ENCODE data around the gene FGFR1OP2.

The FGFR1OP2 gene

GRCh38 chr12:27009881-27010301 lies 71.6 kb downstream of the FGFR1OP2 start:
- no peak overlapping the region for H3K14ac ChIP-seq (ENCODE audit: low read length)
- peaks cover 2% of the 10 kb centered on the region for H3K79me1 ChIP-seq (ENCODE audit: low read length)
- DNase-seq, result peak; percentile 66 to 96
- H4K12ac ChIP-seq (ENCODE audit: low read depth, low read length), result no peak overlapping the region
- no peaks in the 10 kb centered on the region for H3K79me2 ChIP-seq (ENCODE audit: control insufficient read depth, insufficient read depth, low read length, poor library complexity)
- no peak overlapping the region for H2AK5ac ChIP-seq (ENCODE audit: low read length)
- H4K91ac ChIP-seq (ENCODE audit: low read depth, low read length), result no peak overlapping the region
- no peak overlapping the region for H2AFZ ChIP-seq (ENCODE audit: insufficient read depth, low read length, poor library complexity)
- H3K4me1 ChIP-seq (ENCODE audit: control insufficient read depth in 1 of 2, insufficient read depth in 2 of 2, low read length in 2 of 2), result peaks cover 2 to 4% of the 10 kb centered on the region in 2 experiments
- no peak overlapping the region for H2BK12ac ChIP-seq (ENCODE audit: low read length)
- no peak overlapping the region for H3K27ac ChIP-seq (ENCODE audit: low read depth, low read length)
- H3K23ac ChIP-seq (ENCODE audit: low read length), result no peak overlapping the region
- no peak overlapping the region for H2BK5ac ChIP-seq (ENCODE audit: low read depth, low read length, poor library complexity)
- no peak overlapping the region for H3K4me2 ChIP-seq (ENCODE audit: low read length)
- no peak overlapping the region for H3K18ac ChIP-seq (ENCODE audit: low read length)
- H3K9me3 ChIP-seq (ENCODE audit: insufficient read depth, low read depth, low read length), result no peaks in the 10 kb centered on the region
- H3K27me3 ChIP-seq (ENCODE audit: insufficient read depth, low read length), result no peaks in the 10 kb centered on the region
- no peaks in the 10 kb centered on the region for H3K36me3 ChIP-seq (ENCODE audit: control insufficient read depth in 1 of 2, insufficient read depth in 2 of 2, low read length in 2 of 2)
- H4K8ac ChIP-seq (ENCODE audit: low read depth, low read length), result no peak overlapping the region
- no peak overlapping the region for H2BK120ac ChIP-seq (ENCODE audit: insufficient read depth, low read length, poor library complexity)
- H3K4me3 ChIP-seq (ENCODE audit: low read depth, low read length), result no peak overlapping the region
- no peak overlapping the region for H3K4ac ChIP-seq (ENCODE audit: low read depth, low read length)
- no peak overlapping the region for H3K9ac ChIP-seq (ENCODE audit: low read length)
- no CpG with 5 or more reads among the region's 1 CpG for WGBS (ENCODE audit: extremely low coverage, insufficient coverage, insufficient read length)

GRCh38 chr12:27012239-27012981 lies 74.1 kb downstream of the FGFR1OP2 start:
- Histone ChIP-seq H2BK12ac (ENCODE audit: low read length) (no peak overlapping the region), H4K91ac (ENCODE audit: low read depth, low read length) (peak overlapping the region; percentile 24), H2BK120ac (ENCODE audit: insufficient read depth, low read length, poor library complexity) (no peak overlapping the region), H3K79me1 (ENCODE audit: low read length) (peaks cover 2% of the 10 kb centered on the region), H3K27me3 (ENCODE audit: insufficient read depth, low read length) (no peaks in the 10 kb centered on the region), H3K9ac (ENCODE audit: low read length) (no peak overlapping the region), H3K79me2 (ENCODE audit: control insufficient read depth, insufficient read depth, low read length, poor library complexity) (no peaks in the 10 kb centered on the region), H3K14ac (ENCODE audit: low read length) (no peak overlapping the region), H3K4me3 (ENCODE audit: low read depth, low read length) (no peak overlapping the region), H3K18ac (ENCODE audit: low read length) (no peak overlapping the region), H3K36me3 (ENCODE audit: control insufficient read depth in 1 of 2, insufficient read depth in 2 of 2, low read length in 2 of 2) (no peaks in the 10 kb centered on the region), H2AFZ (ENCODE audit: insufficient read depth, low read length, poor library complexity) (no peak overlapping the region), H2BK5ac (ENCODE audit: low read depth, low read length, poor library complexity) (no peak overlapping the region), H3K4me1 (ENCODE audit: control insufficient read depth in 1 of 2, insufficient read depth in 2 of 2, low read length in 2 of 2) (peaks cover 2 to 4% of the 10 kb centered on the region in 2 experiments), H3K9me3 (ENCODE audit: insufficient read depth, low read depth, low read length) (no peaks in the 10 kb centered on the region), H3K4ac (ENCODE audit: low read depth, low read length) (no peak overlapping the region), H3K4me2 (ENCODE audit: low read length) (no peak overlapping the region), H2AK5ac (ENCODE audit: low read length) (no peak overlapping the region), H3K23ac (ENCODE audit: low read length) (no peak overlapping the region), H4K12ac (ENCODE audit: low read depth, low read length) (no peak overlapping the region), H4K8ac (ENCODE audit: low read depth, low read length) (no peak overlapping the region), H3K27ac (ENCODE audit: low read depth, low read length) (no peak overlapping the region)
- WGBS (ENCODE audit: extremely low coverage, insufficient coverage, insufficient read length), result no CpG with 5 or more reads among the region's 14 CpGs
- peak in 1 of 2 donors; percentile 22 for DNase-seq

- Histone ChIP-seq H4K91ac (ENCODE audit: low read depth, low read length) (no peak overlapping the region), H3K79me1 (ENCODE audit: low read length) (peaks cover 2% of the 10 kb centered on the region)
- DNase-seq, result no peak
These were observed 74.6 kb downstream of the FGFR1OP2 start for GRCh38 chr12:27012982-27013255.

GRCh38 chr12:27013611-27014084 lies 75.4 kb downstream of the FGFR1OP2 start:
- H2BK120ac ChIP-seq (ENCODE audit: insufficient read depth, low read length, poor library complexity), result peak overlapping the region; percentile 4
- H3K36me3 ChIP-seq (ENCODE audit: control insufficient read depth in 1 of 2, insufficient read depth in 2 of 2, low read length in 2 of 2), result no peaks in the 10 kb centered on the region
- peak overlapping the region; percentile 38 for H2BK12ac ChIP-seq (ENCODE audit: low read length)
- peak overlapping the region; percentile 14 for H4K12ac ChIP-seq (ENCODE audit: low read depth, low read length)
- WGBS (ENCODE audit: extremely low coverage, insufficient coverage, insufficient read length), result no CpG with 5 or more reads among the region's 13 CpGs
- peak overlapping the region; percentile 4 for H3K4ac ChIP-seq (ENCODE audit: low read depth, low read length)
- H4K91ac ChIP-seq (ENCODE audit: low read depth, low read length), result peak overlapping the region; percentile 15
- H2AK5ac ChIP-seq (ENCODE audit: low read length), result no peak overlapping the region
- peak overlapping the region; percentile 38 for H3K27ac ChIP-seq (ENCODE audit: low read depth, low read length)
- no peaks in the 10 kb centered on the region for H3K27me3 ChIP-seq (ENCODE audit: insufficient read depth, low read length)
- peaks cover 2% of the 10 kb centered on the region for H3K79me1 ChIP-seq (ENCODE audit: low read length)
- peak overlapping the region; percentile 16 for H3K14ac ChIP-seq (ENCODE audit: low read length)
- no peak overlapping the region for H3K18ac ChIP-seq (ENCODE audit: low read length)
- no peak overlapping the region for H2BK5ac ChIP-seq (ENCODE audit: low read depth, low read length, poor library complexity)
- H4K8ac ChIP-seq (ENCODE audit: low read depth, low read length), result peak overlapping the region; percentile 59
- no peaks in the 10 kb centered on the region for H3K9me3 ChIP-seq (ENCODE audit: insufficient read depth, low read depth, low read length)
- no peak overlapping the region for H3K23ac ChIP-seq (ENCODE audit: low read length)
- H3K4me2 ChIP-seq (ENCODE audit: low read length), result peak overlapping the region; percentile 94
- peaks cover 2 to 6% of the 10 kb centered on the region in 2 experiments for H3K4me1 ChIP-seq (ENCODE audit: control insufficient read depth in 1 of 2, insufficient read depth in 2 of 2, low read length in 2 of 2)
- H3K4me3 ChIP-seq (ENCODE audit: low read depth, low read length), result peak overlapping the region; percentile 91
- H3K9ac ChIP-seq (ENCODE audit: low read length), result peak overlapping the region; percentile 59
- H2AFZ ChIP-seq (ENCODE audit: insufficient read depth, low read length, poor library complexity), result peak overlapping the region; percentile 87
- H3K79me2 ChIP-seq (ENCODE audit: control insufficient read depth, insufficient read depth, low read length, poor library complexity), result no peaks in the 10 kb centered on the region
- no peak for DNase-seq

More at GRCh38 chr12:27012982-27013255, 74.6 kb downstream of the FGFR1OP2 start:
- H3K9ac ChIP-seq (ENCODE audit: low read length), result no peak overlapping the region
- no peak overlapping the region for H2BK120ac ChIP-seq (ENCODE audit: insufficient read depth, low read length, poor library complexity)
- H2AFZ ChIP-seq (ENCODE audit: insufficient read depth, low read length, poor library complexity), result no peak overlapping the region
- no peak overlapping the region for H4K8ac ChIP-seq (ENCODE audit: low read depth, low read length)
- H2BK5ac ChIP-seq (ENCODE audit: low read depth, low read length, poor library complexity), result no peak overlapping the region
- H3K14ac ChIP-seq (ENCODE audit: low read length), result no peak overlapping the region
- no peak overlapping the region for H2BK12ac ChIP-seq (ENCODE audit: low read length)
- no peak overlapping the region for H3K4me2 ChIP-seq (ENCODE audit: low read length)
- no peak overlapping the region for H3K4ac ChIP-seq (ENCODE audit: low read depth, low read length)
- H3K36me3 ChIP-seq (ENCODE audit: control insufficient read depth in 1 of 2, insufficient read depth in 2 of 2, low read length in 2 of 2), result no peaks in the 10 kb centered on the region
- no peaks in the 10 kb centered on the region for H3K27me3 ChIP-seq (ENCODE audit: insufficient read depth, low read length)
- H3K9me3 ChIP-seq (ENCODE audit: insufficient read depth, low read depth, low read length), result no peaks in the 10 kb centered on the region
- H4K12ac ChIP-seq (ENCODE audit: low read depth, low read length), result no peak overlapping the region
- no peak overlapping the region for H3K18ac ChIP-seq (ENCODE audit: low read length)
- no peak overlapping the region for H2AK5ac ChIP-seq (ENCODE audit: low read length)
- H3K23ac ChIP-seq (ENCODE audit: low read length), result no peak overlapping the region
- H3K27ac ChIP-seq (ENCODE audit: low read depth, low read length), result no peak overlapping the region
- H3K4me1 ChIP-seq (ENCODE audit: control insufficient read depth in 1 of 2, insufficient read depth in 2 of 2, low read length in 2 of 2), result peaks cover 2 to 4% of the 10 kb centered on the region in 2 experiments
- H3K79me2 ChIP-seq (ENCODE audit: control insufficient read depth, insufficient read depth, low read length, poor library complexity), result no peaks in the 10 kb centered on the region
- no peak overlapping the region for H3K4me3 ChIP-seq (ENCODE audit: low read depth, low read length)
- WGBS (ENCODE audit: extremely low coverage, insufficient coverage, insufficient read length), result no CpG with 5 or more reads among the region's 5 CpGs
